ENCODE measurements around the gene PSG2.
"Not testable (repeated sequence)": the region's sequence is repeated elsewhere in the genome, so short reads cannot be mapped to it uniquely, and the experiment has no call there.

PSG2 gene

GRCh38 chr19:43078311-43078710 is 4.2 kb downstream of the PSG2 start:
- H3K27ac ChIP-seq (ENCODE audit: low read depth, low read length) = no peak overlapping the region

GRCh38 chr19:43077881-43078280 is 4.6 kb downstream of the PSG2 start:
- H3K9ac ChIP-seq (ENCODE audit: low read depth in 1 of 2, low read length in 2 of 2); H3K27me3 ChIP-seq (ENCODE audit: control insufficient read depth in 1 of 2, insufficient read depth in 2 of 2, low read length in 2 of 2); H3K9me3 ChIP-seq (ENCODE audit: control insufficient read depth in 1 of 2, low read length in 2 of 2); H3K4me1 ChIP-seq (ENCODE audit: control insufficient read depth in 1 of 2, insufficient read depth in 2 of 2, low read length in 2 of 2); H3K4me3 ChIP-seq (ENCODE audit: low read depth in 1 of 2, low read length in 2 of 2); H3K27ac ChIP-seq (ENCODE audit: low read depth, low read length); H3K36me3 ChIP-seq (ENCODE audit: control insufficient read depth in 1 of 2, insufficient read depth in 2 of 2, low read length in 2 of 2): not testable (repeated sequence)

More at GRCh38 chr19:43078311-43078710, 4.2 kb downstream of the PSG2 start:
- Histone ChIP-seq H3K36me3 (ENCODE audit: control insufficient read depth in 1 of 2, insufficient read depth in 2 of 2, low read length in 2 of 2) (no peaks in the 10 kb centered on the region), H3K4me3 (ENCODE audit: low read depth in 1 of 2, low read length in 2 of 2) (no peak overlapping the region), H3K27me3 (ENCODE audit: control insufficient read depth in 1 of 2, insufficient read depth in 2 of 2, low read length in 2 of 2) (no peaks in the 10 kb centered on the region), H3K4me1 (ENCODE audit: control insufficient read depth in 1 of 2, insufficient read depth in 2 of 2, low read length in 2 of 2) (no peaks in the 10 kb centered on the region), H3K9me3 (ENCODE audit: control insufficient read depth in 1 of 2, low read length in 2 of 2) (no peaks in the 10 kb centered on the region), H3K9ac (ENCODE audit: low read depth in 1 of 2, low read length in 2 of 2) (no peak overlapping the region)

GRCh38 chr19:43062418-43062817 is 20.1 kb downstream of the PSG2 start:
- H3K9ac ChIP-seq (ENCODE audit: low read depth in 1 of 2, low read length in 2 of 2); H3K4me1 ChIP-seq (ENCODE audit: control insufficient read depth in 1 of 2, insufficient read depth in 2 of 2, low read length in 2 of 2); H3K4me3 ChIP-seq (ENCODE audit: low read depth in 1 of 2, low read length in 2 of 2); H3K27me3 ChIP-seq (ENCODE audit: control insufficient read depth in 1 of 2, insufficient read depth in 2 of 2, low read length in 2 of 2); H3K36me3 ChIP-seq (ENCODE audit: control insufficient read depth in 1 of 2, insufficient read depth in 2 of 2, low read length in 2 of 2); H3K27ac ChIP-seq (ENCODE audit: low read depth, low read length); H3K9me3 ChIP-seq (ENCODE audit: control insufficient read depth in 1 of 2, low read length in 2 of 2): not testable (repeated sequence)

- H3K9ac ChIP-seq (ENCODE audit: low read depth in 1 of 2, low read length in 2 of 2); H3K27me3 ChIP-seq (ENCODE audit: control insufficient read depth in 1 of 2, insufficient read depth in 2 of 2, low read length in 2 of 2); H3K27ac ChIP-seq (ENCODE audit: low read depth, low read length); H3K9me3 ChIP-seq (ENCODE audit: control insufficient read depth in 1 of 2, low read length in 2 of 2); H3K36me3 ChIP-seq (ENCODE audit: control insufficient read depth in 1 of 2, insufficient read depth in 2 of 2, low read length in 2 of 2); H3K4me3 ChIP-seq (ENCODE audit: low read depth in 1 of 2, low read length in 2 of 2); H3K4me1 ChIP-seq (ENCODE audit: control insufficient read depth in 1 of 2, insufficient read depth in 2 of 2, low read length in 2 of 2): not testable (repeated sequence)
Observed at GRCh38 chr19:43061326-43061725, 21.2 kb downstream of the PSG2 start.

GRCh38 chr19:43060254-43060653 is 22.2 kb downstream of the PSG2 start:
- H3K4me3 ChIP-seq (ENCODE audit: low read depth in 1 of 2, low read length in 2 of 2); H3K36me3 ChIP-seq (ENCODE audit: control insufficient read depth in 1 of 2, insufficient read depth in 2 of 2, low read length in 2 of 2); H3K27ac ChIP-seq (ENCODE audit: low read depth, low read length); H3K27me3 ChIP-seq (ENCODE audit: control insufficient read depth in 1 of 2, insufficient read depth in 2 of 2, low read length in 2 of 2); H3K4me1 ChIP-seq (ENCODE audit: control insufficient read depth in 1 of 2, insufficient read depth in 2 of 2, low read length in 2 of 2); H3K9ac ChIP-seq (ENCODE audit: low read depth in 1 of 2, low read length in 2 of 2); H3K9me3 ChIP-seq (ENCODE audit: control insufficient read depth in 1 of 2, low read length in 2 of 2): not testable (repeated sequence)

- not testable (repeated sequence) for H3K9ac ChIP-seq (ENCODE audit: low read depth in 1 of 2, low read length in 2 of 2); H3K4me1 ChIP-seq (ENCODE audit: control insufficient read depth in 1 of 2, insufficient read depth in 2 of 2, low read length in 2 of 2); H3K9me3 ChIP-seq (ENCODE audit: control insufficient read depth in 1 of 2, low read length in 2 of 2); H3K27me3 ChIP-seq (ENCODE audit: control insufficient read depth in 1 of 2, insufficient read depth in 2 of 2, low read length in 2 of 2); H3K4me3 ChIP-seq (ENCODE audit: low read depth in 1 of 2, low read length in 2 of 2); H3K27ac ChIP-seq (ENCODE audit: low read depth, low read length); H3K36me3 ChIP-seq (ENCODE audit: control insufficient read depth in 1 of 2, insufficient read depth in 2 of 2, low read length in 2 of 2)
Observed at GRCh38 chr19:43059482-43059881, 23.0 kb downstream of the PSG2 start.

GRCh38 chr19:43058440-43058839 is 24.1 kb downstream of the PSG2 start:
- H3K36me3 ChIP-seq (ENCODE audit: control insufficient read depth in 1 of 2, insufficient read depth in 2 of 2, low read length in 2 of 2); H3K9ac ChIP-seq (ENCODE audit: low read depth in 1 of 2, low read length in 2 of 2); H3K4me1 ChIP-seq (ENCODE audit: control insufficient read depth in 1 of 2, insufficient read depth in 2 of 2, low read length in 2 of 2); H3K9me3 ChIP-seq (ENCODE audit: control insufficient read depth in 1 of 2, low read length in 2 of 2); H3K27ac ChIP-seq (ENCODE audit: low read depth, low read length); H3K27me3 ChIP-seq (ENCODE audit: control insufficient read depth in 1 of 2, insufficient read depth in 2 of 2, low read length in 2 of 2); H3K4me3 ChIP-seq (ENCODE audit: low read depth in 1 of 2, low read length in 2 of 2): not testable (repeated sequence)

GRCh38 chr19:43047966-43048365 is 34.5 kb downstream of the PSG2 start:
- H3K9ac ChIP-seq (ENCODE audit: low read depth in 1 of 2, low read length in 2 of 2); H3K27ac ChIP-seq (ENCODE audit: low read depth, low read length); H3K36me3 ChIP-seq (ENCODE audit: control insufficient read depth in 1 of 2, insufficient read depth in 2 of 2, low read length in 2 of 2); H3K27me3 ChIP-seq (ENCODE audit: control insufficient read depth in 1 of 2, insufficient read depth in 2 of 2, low read length in 2 of 2); H3K9me3 ChIP-seq (ENCODE audit: control insufficient read depth in 1 of 2, low read length in 2 of 2); H3K4me3 ChIP-seq (ENCODE audit: low read depth in 1 of 2, low read length in 2 of 2); H3K4me1 ChIP-seq (ENCODE audit: control insufficient read depth in 1 of 2, insufficient read depth in 2 of 2, low read length in 2 of 2): not testable (repeated sequence)

GRCh38 chr19:43046578-43046977 is 35.9 kb downstream of the PSG2 start:
- H3K9me3 ChIP-seq (ENCODE audit: control insufficient read depth in 1 of 2, low read length in 2 of 2); H3K36me3 ChIP-seq (ENCODE audit: control insufficient read depth in 1 of 2, insufficient read depth in 2 of 2, low read length in 2 of 2); H3K27ac ChIP-seq (ENCODE audit: low read depth, low read length); H3K9ac ChIP-seq (ENCODE audit: low read depth in 1 of 2, low read length in 2 of 2); H3K4me1 ChIP-seq (ENCODE audit: control insufficient read depth in 1 of 2, insufficient read depth in 2 of 2, low read length in 2 of 2); H3K27me3 ChIP-seq (ENCODE audit: control insufficient read depth in 1 of 2, insufficient read depth in 2 of 2, low read length in 2 of 2); H3K4me3 ChIP-seq (ENCODE audit: low read depth in 1 of 2, low read length in 2 of 2): not testable (repeated sequence)

- H3K4me1 ChIP-seq (ENCODE audit: control insufficient read depth in 1 of 2, insufficient read depth in 2 of 2, low read length in 2 of 2); H3K27me3 ChIP-seq (ENCODE audit: control insufficient read depth in 1 of 2, insufficient read depth in 2 of 2, low read length in 2 of 2); H3K9ac ChIP-seq (ENCODE audit: low read depth in 1 of 2, low read length in 2 of 2); H3K27ac ChIP-seq (ENCODE audit: low read depth, low read length); H3K9me3 ChIP-seq (ENCODE audit: control insufficient read depth in 1 of 2, low read length in 2 of 2); H3K4me3 ChIP-seq (ENCODE audit: low read depth in 1 of 2, low read length in 2 of 2); H3K36me3 ChIP-seq (ENCODE audit: control insufficient read depth in 1 of 2, insufficient read depth in 2 of 2, low read length in 2 of 2): not testable (repeated sequence)
Observed at GRCh38 chr19:43043492-43044180, 38.9 kb downstream of the PSG2 start.

GRCh38 chr19:43031645-43032044 is 50.9 kb downstream of the PSG2 start:
- H3K9ac ChIP-seq (ENCODE audit: low read depth in 1 of 2, low read length in 2 of 2); H3K36me3 ChIP-seq (ENCODE audit: control insufficient read depth in 1 of 2, insufficient read depth in 2 of 2, low read length in 2 of 2); H3K27ac ChIP-seq (ENCODE audit: low read depth, low read length); H3K9me3 ChIP-seq (ENCODE audit: control insufficient read depth in 1 of 2, low read length in 2 of 2); H3K4me3 ChIP-seq (ENCODE audit: low read depth in 1 of 2, low read length in 2 of 2); H3K4me1 ChIP-seq (ENCODE audit: control insufficient read depth in 1 of 2, insufficient read depth in 2 of 2, low read length in 2 of 2); H3K27me3 ChIP-seq (ENCODE audit: control insufficient read depth in 1 of 2, insufficient read depth in 2 of 2, low read length in 2 of 2): not testable (repeated sequence)

Data from duodenal mucosa (tissue), 2 donors.